ENCODE data around the gene SERPINA5.
"Not testable (repeated sequence)": the region's sequence is repeated elsewhere in the genome, so short reads cannot be mapped to it uniquely, and the experiment has no call there.

The SERPINA5 gene

GRCh38 chr14:94602722-94603121, 21.5 kb downstream of the SERPINA5 start:
- DNase-seq: no peak

- no peak for DNase-seq
Observed at GRCh38 chr14:94605361-94605760, 24.1 kb downstream of the SERPINA5 start.

DNA sequence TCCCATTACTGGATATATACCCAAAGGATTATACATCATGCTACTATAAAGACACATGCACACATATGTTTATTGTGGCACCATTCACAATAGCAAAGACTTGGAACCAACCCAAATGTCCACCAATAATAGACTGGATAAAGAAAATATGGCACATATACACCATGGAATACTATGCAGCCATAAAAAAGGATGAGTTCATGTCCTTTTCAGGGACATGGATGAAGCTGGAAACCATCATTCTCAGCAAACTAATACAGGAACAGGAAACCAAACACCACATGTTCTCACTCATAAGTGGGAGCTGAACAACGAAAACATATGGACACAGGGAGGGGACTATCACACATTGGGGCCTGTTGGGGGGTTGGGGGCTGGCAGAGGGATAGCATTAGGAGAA, 27.7 kb downstream of the SERPINA5 start:
- DNase-seq: not testable (repeated sequence)

DNA sequence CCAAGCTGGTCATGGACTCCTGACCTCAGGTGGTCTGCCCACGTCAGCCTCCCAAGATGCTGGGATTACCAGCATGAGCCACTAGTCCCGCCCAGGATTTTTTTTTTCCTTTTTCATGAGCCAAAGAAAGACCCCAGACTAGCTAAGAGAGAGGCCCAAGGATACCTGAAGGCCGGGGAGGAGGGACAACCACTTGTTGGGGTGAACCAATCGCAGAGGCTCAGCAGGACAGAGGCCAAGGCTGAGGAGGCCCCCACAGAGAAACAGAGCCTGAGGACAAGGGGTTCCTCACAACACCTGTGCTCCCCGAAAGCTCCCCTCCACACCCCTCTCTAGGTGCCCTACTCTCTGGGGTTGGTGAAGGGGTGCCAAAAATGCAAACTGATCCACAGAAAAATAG, 30.0 kb downstream of the SERPINA5 start:
- no peak for DNase-seq

GRCh38 chr14:94612174-94612573, 30.9 kb downstream of the SERPINA5 start, which contains the start of gene SERPINA3:
TSS of gene SERPINA3 (plus strand) at chr14:94612391. CDS start at chr14:94614442, 2,051 bp downstream.
- no peak for DNase-seq

DNA sequence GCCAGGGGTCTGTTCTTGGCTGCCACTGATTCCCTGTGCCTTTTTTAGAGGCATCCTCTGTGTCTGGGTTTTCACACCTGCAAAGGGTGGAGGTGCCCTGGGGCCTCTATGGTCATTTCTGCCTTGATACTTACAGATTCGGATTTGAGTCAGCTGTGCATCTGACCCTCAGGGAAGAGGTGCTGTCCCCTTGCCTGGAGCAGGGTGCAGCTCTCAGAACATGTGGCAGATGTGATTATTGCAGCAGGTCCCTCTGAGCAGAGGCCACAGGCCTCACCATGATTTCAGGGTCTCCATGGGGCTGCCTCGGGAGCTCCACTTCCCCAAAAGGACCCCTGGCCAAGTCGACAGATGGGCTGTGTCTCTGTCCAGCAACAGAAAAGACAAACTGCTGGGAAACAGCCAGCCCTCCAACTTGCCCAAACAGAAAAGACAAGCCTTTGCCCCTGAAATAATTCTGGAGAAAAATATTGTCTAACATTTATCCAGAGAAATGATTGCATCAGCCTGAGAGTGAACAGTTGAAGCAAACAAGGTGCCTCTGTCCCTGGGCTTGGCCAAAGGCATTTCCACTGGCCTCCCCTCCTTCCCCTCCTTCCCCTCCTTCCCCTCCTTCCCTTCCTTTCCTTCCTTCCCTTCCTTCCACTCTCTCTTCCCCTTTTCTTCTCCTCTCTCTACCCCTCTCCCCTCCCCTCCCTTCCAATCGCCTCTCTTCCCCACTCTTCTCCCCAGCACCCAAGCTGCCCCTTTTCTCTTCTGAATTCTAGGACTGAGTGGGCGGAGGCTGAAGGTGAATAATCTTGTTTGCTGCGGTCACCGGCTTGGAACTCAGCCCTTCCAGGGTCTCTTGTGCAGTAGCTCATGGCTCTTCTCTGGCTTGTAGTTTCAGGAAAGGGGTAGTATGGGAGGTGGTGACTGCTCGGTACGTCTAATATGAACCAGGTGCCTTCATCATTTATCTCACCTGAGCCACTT, 31.6 kb downstream of the SERPINA5 start:
- DNase-seq: no peak

GRCh38 chr14:94613720-94614644, 32.8 kb downstream of the SERPINA5 start:
- no peak for DNase-seq

GRCh38 chr14:94614802-94615201, 33.6 kb downstream of the SERPINA5 start:
- DNase-seq: no peak

- DNase-seq: no peak
Observed at GRCh38 chr14:94615254-94615653, 34.0 kb downstream of the SERPINA5 start.

- DNase-seq: no peak
Observed at GRCh38 chr14:94615823-94616570, 34.8 kb downstream of the SERPINA5 start.

GRCh38 chr14:94617366-94617941, 36.2 kb downstream of the SERPINA5 start:
- DNase-seq: no peak

GRCh38 chr14:94617988-94618822, 37.0 kb downstream of the SERPINA5 start:
- no peak for DNase-seq

- no peak for DNase-seq
Observed at GRCh38 chr14:94619297-94619696, 38.1 kb downstream of the SERPINA5 start.

DNA sequence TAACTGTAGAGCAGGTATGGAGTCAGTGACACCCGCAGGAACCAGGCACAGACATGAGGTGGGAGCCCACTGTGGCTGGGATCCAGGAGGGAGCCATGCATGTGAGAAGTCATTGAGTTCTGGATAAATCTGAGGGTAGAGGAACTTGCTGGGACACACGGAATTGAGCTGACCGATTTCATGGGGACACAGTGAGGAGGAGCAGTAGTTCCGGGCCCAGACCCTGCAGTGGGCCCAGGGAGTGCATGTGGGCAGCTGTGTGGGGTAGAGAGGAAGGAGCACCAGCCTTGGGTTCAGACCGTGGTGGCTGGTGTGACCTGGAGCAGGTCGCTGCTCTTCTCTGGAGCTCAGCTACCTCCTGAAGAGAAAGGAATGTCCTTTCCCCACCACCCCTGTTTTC, 39.4 kb downstream of the SERPINA5 start:
- no peak for DNase-seq

- DNase-seq: no peak
Observed at GRCh38 chr14:94621358-94622134, 40.3 kb downstream of the SERPINA5 start.

- DNase-seq: no peak
Observed at GRCh38 chr14:94622653-94623421, 41.6 kb downstream of the SERPINA5 start.

DNA sequence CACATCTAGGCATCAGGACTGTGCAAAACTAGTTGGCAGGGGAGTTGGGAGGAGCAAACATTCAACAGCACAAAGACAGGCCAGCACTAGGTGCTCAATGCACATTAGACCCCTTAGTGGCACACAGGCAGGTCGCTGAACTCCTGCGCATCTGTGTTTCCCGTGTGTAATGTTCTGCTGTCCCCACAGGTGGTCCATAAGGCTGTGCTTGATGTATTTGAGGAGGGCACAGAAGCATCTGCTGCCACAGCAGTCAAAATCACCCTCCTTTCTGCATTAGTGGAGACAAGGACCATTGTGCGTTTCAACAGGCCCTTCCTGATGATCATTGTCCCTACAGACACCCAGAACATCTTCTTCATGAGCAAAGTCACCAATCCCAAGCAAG, 42.2 kb downstream of the SERPINA5 start:
- no peak for DNase-seq

DNA sequence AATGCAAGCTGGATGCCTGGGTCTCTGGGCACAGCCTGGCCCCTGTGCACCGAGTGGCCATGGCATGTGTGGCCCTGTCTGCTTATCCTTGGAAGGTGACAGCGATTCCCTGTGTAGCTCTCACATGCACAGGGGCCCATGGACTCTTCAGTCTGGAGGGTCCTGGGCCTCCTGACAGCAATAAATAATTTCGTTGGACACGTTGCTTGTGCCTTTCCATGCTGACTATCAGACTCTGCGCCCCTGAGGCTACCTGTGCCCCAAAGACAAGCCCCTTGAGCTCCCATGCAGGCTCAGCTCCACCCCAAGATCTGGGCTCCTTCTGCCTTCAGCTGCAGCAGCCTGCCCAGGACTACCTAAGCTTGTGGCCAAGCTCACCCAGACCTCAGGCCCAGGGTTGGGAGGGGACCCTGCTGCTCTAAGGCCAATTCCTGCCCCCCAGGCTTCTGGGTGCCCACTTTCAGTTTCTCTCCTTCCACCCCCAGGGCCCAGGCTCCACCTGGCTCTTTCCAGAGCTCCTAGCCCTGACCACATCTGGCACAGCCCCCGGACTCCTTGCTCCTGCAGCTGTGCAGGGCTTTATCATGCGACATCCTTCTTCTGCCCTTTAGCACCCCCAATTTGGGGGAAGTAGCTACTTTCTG, 42.8 kb downstream of the SERPINA5 start:
- DNase-seq: no peak
